ENCODE measurements around the gene TMEFF2.

DNA sequence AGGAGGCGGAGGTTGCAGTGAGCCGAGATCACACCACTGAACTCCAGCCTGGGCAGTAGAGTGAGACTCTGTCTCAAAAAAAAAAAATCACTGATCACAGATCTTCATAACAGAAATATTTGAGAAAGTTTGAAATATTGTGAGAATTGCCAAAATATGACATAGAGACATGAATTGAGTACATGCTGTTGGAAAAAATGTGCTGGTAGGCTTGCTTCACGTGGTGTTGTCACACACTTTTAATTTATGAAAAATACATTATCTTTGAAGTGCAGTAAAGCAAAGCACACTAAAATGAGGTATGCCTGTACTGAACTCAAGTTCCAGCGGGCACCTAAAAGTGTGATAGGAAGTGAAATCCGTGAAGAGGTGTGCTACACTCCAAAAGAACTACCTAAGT, 152.6 kb downstream of the TMEFF2 start:
- no peak for TF ChIP-seq POLR2AphosphoS5 (IDR thresholded peaks at IDR 0.05; ENCODE audit: low read depth, low read length)
- TF ChIP-seq, protein P1, sequence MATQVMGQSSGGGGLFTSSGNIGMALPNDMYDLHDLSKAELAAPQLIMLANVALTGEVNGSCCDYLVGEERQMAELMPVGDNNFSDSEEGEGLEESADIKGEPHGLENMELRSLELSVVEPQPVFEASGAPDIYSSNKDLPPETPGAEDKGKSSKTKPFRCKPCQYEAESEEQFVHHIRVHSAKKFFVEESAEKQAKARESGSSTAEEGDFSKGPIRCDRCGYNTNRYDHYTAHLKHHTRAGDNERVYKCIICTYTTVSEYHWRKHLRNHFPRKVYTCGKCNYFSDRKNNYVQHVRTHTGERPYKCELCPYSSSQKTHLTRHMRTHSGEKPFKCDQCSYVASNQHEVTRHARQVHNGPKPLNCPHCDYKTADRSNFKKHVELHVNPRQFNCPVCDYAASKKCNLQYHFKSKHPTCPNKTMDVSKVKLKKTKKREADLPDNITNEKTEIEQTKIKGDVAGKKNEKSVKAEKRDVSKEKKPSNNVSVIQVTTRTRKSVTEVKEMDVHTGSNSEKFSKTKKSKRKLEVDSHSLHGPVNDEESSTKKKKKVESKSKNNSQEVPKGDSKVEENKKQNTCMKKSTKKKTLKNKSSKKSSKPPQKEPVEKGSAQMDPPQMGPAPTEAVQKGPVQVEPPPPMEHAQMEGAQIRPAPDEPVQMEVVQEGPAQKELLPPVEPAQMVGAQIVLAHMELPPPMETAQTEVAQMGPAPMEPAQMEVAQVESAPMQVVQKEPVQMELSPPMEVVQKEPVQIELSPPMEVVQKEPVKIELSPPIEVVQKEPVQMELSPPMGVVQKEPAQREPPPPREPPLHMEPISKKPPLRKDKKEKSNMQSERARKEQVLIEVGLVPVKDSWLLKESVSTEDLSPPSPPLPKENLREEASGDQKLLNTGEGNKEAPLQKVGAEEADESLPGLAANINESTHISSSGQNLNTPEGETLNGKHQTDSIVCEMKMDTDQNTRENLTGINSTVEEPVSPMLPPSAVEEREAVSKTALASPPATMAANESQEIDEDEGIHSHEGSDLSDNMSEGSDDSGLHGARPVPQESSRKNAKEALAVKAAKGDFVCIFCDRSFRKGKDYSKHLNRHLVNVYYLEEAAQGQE (IDR thresholded peaks at IDR 0.05; ENCODE audit: insufficient read depth in 1 of 2, low read depth in 2 of 2, low read length in 2 of 2): no peak
- TF ChIP-seq SIN3A (IDR thresholded peaks at IDR 0.05; ENCODE audit: borderline replicate concordance, insufficient read depth, low read length): no peak
- no peak for TF ChIP-seq TAF1 (IDR thresholded peaks at IDR 0.05; ENCODE audit: borderline replicate concordance, insufficient read depth, low read length)

Measured in PFSK-1 (cell line).